Lower lobe of right lung (tissue), 2 donors: ENCODE measurements around the gene HRAS. TPM values are rescaled to one million over a fixed set of nuclear protein-coding genes. Genes with fewer than 3 reads are reported as not detected.

Source experiments
- ATAC-seq, 2 donors: fragments of 200-7000 bp; cut with Tn5 transposase; one replicate each; pipeline ENCODE4 v1.9.1; 2020 to 2022; ENCODE audit warnings: mild to moderate bottlenecking in 2 of 2, moderate library complexity in 2 of 2
- DNase-seq: peaks from one replicate; pipeline ENCODE4 v3.0.0-alpha.2; 2020
- H3K27ac ChIP-seq: fragments of 200-600 bp; one replicate; pipeline ENCODE4 v1.8.0; 2022
- H3K27me3 ChIP-seq: fragments of 200-600 bp; one replicate; pipeline ENCODE4 v1.8.0; 2022; ENCODE audit warnings: low read depth
- H3K36me3 ChIP-seq: fragments of 200-600 bp; one replicate; pipeline ENCODE4 v1.8.0; 2022; ENCODE audit warnings: mild to moderate bottlenecking
- H3K4me1 ChIP-seq: fragments of 200-600 bp; one replicate; pipeline ENCODE4 v1.8.0; 2022
- H3K4me3 ChIP-seq: fragments of 200-600 bp; one replicate; pipeline ENCODE4 v1.8.0; 2022; ENCODE audit warnings: mild to moderate bottlenecking
- H3K9me3 ChIP-seq: fragments of 200-600 bp; one replicate; pipeline ENCODE4 v1.8.0; 2022
- CTCF ChIP-seq: fragments of 200-600 bp; IDR thresholded peaks from one replicate; pipeline ENCODE4 v1.8.0; 2022; ENCODE audit warnings: antibody characterized with exemption, mild to moderate bottlenecking
- intact Hi-C: fragments of 100-400 bp; cut with DNase I; formaldehyde crosslinking; loops from one replicate; pipeline ENCODE4 v1.11.0; 2022
- long read RNA-seq: library from polyadenylated mRNA; unstranded; transcript quantifications from one replicate; pipeline ENCODE4 v2.0.0, GENCODE V29; 2021
- total RNA-seq: library from RNA; stranded (reverse); fragmentation: NEBNext Ultra II Directional; extraction: Animal tissue kit (Norgen Biotek cat#: 25700); gene quantifications from one replicate; pipeline ENCODE4 v1.2.1, GENCODE V29; 2021
- donor health status: DM: no; HTN: yes; CAD: no; lungs with severe emphysema.

Gene HRAS
- total RNA-seq: 36.3 TPM
- long read RNA-seq, transcript HRAS-201 (6 exons, 894 nt): major isoform, 14 of 42 reads
- long read RNA-seq, partial matches to known transcripts: 10 of 42 reads
- long read RNA-seq, other reads (novel, unspliced or antisense): 9 of 42 reads

- Histone ChIP-seq H3K36me3 (peaks cover 33% of the 10 kb centered on the region), H3K4me3 (peak within 1 kb of the TSS; percentile 80), H3K9me3 (no peaks in the 10 kb centered on the region), H3K27me3 (peaks cover 4% of the 10 kb centered on the region), H3K4me1 (peaks cover 34% of the 10 kb centered on the region), H3K27ac (peak within 1 kb of the TSS; percentile 85)
- DNase-seq (peak; percentile 95), ATAC-seq (peak; percentile 92)
- intact Hi-C loops: no loop called here
- no peak for TF ChIP-seq CTCF
Measured at GRCh38 chr11:535519-536454, at the start of gene HRAS. Gene HRAS, minus strand, starts transcription at chr11:535576.

GRCh38 chr11:584287-584686 lies 48.9 kb upstream of the HRAS start:
- Histone ChIP-seq H3K27me3 (no peaks in the 10 kb centered on the region), H3K36me3 (peaks cover 70% of the 10 kb centered on the region), H3K27ac (no peak overlapping the region), H3K9me3 (no peaks in the 10 kb centered on the region), H3K4me3 (no peak overlapping the region), H3K4me1 (peaks cover 26% of the 10 kb centered on the region)
- no peak for ATAC-seq
- no peak for TF ChIP-seq CTCF
- intact Hi-C loops: no loop called here
- DNase-seq: no peak

GRCh38 chr11:581752-582151 lies 46.4 kb upstream of the HRAS start:
- intact Hi-C loops: no loop called here
- no peak for ATAC-seq
- peaks cover 45% of the 10 kb centered on the region for H3K36me3 ChIP-seq
- H3K27ac ChIP-seq: no peak overlapping the region
- peaks cover 40% of the 10 kb centered on the region for H3K4me1 ChIP-seq
- H3K9me3 ChIP-seq: no peaks in the 10 kb centered on the region
- no peak for DNase-seq
- no peaks in the 10 kb centered on the region for H3K27me3 ChIP-seq
- no peak overlapping the region for H3K4me3 ChIP-seq
- TF ChIP-seq CTCF: no peak

GRCh38 chr11:581342-581741 lies 46.0 kb upstream of the HRAS start:
- no peaks in the 10 kb centered on the region for H3K9me3 ChIP-seq
- no peaks in the 10 kb centered on the region for H3K27me3 ChIP-seq
- no peak for TF ChIP-seq CTCF
- intact Hi-C loops: no loop called here
- peaks cover 41% of the 10 kb centered on the region for H3K36me3 ChIP-seq
- DNase-seq: no peak
- H3K4me3 ChIP-seq: no peak overlapping the region
- no peak for ATAC-seq
- H3K27ac ChIP-seq: no peak overlapping the region
- peaks cover 40% of the 10 kb centered on the region for H3K4me1 ChIP-seq

GRCh38 chr11:579830-580601 lies 44.6 kb upstream of the HRAS start:
- Histone ChIP-seq H3K4me1 (peaks cover 45% of the 10 kb centered on the region), H3K27me3 (no peaks in the 10 kb centered on the region), H3K4me3 (no peak overlapping the region), H3K36me3 (peaks cover 35% of the 10 kb centered on the region), H3K9me3 (no peaks in the 10 kb centered on the region), H3K27ac (no peak overlapping the region)
- intact Hi-C loops: no loop called here
- no peak for DNase-seq
- TF ChIP-seq CTCF: no peak
- ATAC-seq: no peak
